Liver (tissue), 9 donors: Measurements from ENCODE around the gene RXRG. TPM values are rescaled to one million over a fixed set of nuclear protein-coding genes. Genes with fewer than 3 reads are reported as not detected.
A peak's percentile ranks its signal among the peaks of the same experiment; 100 is the strongest.

Source experiments
- DNase-seq: peaks from one replicate; pipeline ENCODE4 v3.0.0-alpha.2; 2017; ENCODE audit warnings: low spot score
- H3K27ac ChIP-seq, 2 donors: one replicate each; pipeline ENCODE4 v1.7.0; 2013; ENCODE audit warnings: inconsistent platforms in 2 of 2, low read length in 2 of 2, control low read depth in 1 of 2, low read depth in 1 of 2, mild to moderate bottlenecking in 1 of 2
- H3K27me3 ChIP-seq, 4 donors: one replicate each; pipeline versions ENCODE4 v1.6.1 to v1.7.0; 2013; ENCODE audit warnings: low read length in 3 of 4, inconsistent platforms in 1 of 4, mild to moderate bottlenecking in 1 of 4, moderate library complexity in 1 of 4; ENCODE audit not compliant: control insufficient read depth in 4 of 4, insufficient read depth in 4 of 4
- H3K36me3 ChIP-seq, 4 donors: one replicate each; pipeline versions ENCODE4 v1.6.1 to v1.7.0; 2013; ENCODE audit warnings: low read length in 3 of 4, mild to moderate bottlenecking in 3 of 4, low read depth in 1 of 4, moderate library complexity in 1 of 4; ENCODE audit not compliant: control insufficient read depth in 4 of 4, insufficient read depth in 3 of 4
- H3K4me1 ChIP-seq, 4 donors: one replicate each; pipeline versions ENCODE4 v1.6.1 to v1.7.0; 2013; ENCODE audit warnings: low read length in 3 of 4, mild to moderate bottlenecking in 3 of 4, moderate library complexity in 1 of 4; ENCODE audit not compliant: control insufficient read depth in 4 of 4, insufficient read depth in 4 of 4
- H3K4me3 ChIP-seq, 3 donors: one replicate each; pipeline versions ENCODE4 v1.6.1 to v1.7.0; 2013; ENCODE audit warnings: low read length in 3 of 3, control low read depth in 1 of 3, low read depth in 1 of 3, mild to moderate bottlenecking in 1 of 3
- H3K9ac ChIP-seq, 2 donors: one replicate each; pipeline ENCODE4 v1.7.0; 2013; ENCODE audit warnings: low read length in 2 of 2, mild to moderate bottlenecking in 2 of 2, moderate library complexity in 2 of 2, control low read depth in 1 of 2, low read depth in 1 of 2
- H3K9me3 ChIP-seq, 4 donors: one replicate each; pipeline versions ENCODE4 v1.6.1 to v1.7.0; 2013; ENCODE audit warnings: low read length in 3 of 4; ENCODE audit not compliant: control insufficient read depth in 4 of 4
- ATF3 ChIP-seq: IDR thresholded peaks from 2 replicates; pipeline ENCODE4 v1.6.1; 2016; ENCODE audit warnings: antibody characterized with exemption
- CTCF ChIP-seq: fragments of 150-350 bp; IDR thresholded peaks from 2 replicates; pipeline ENCODE4 v1.5.1; 2017; ENCODE audit warnings: improper control_type of control experiment, low read depth, low read length; ENCODE audit not compliant: missing input control
- EGR1 ChIP-seq, 2 donors: IDR thresholded peaks; 2 replicates each; pipeline ENCODE4 v1.6.1; 2016 to 2018; ENCODE audit warnings: antibody characterized with exemption in 2 of 2, low read depth in 2 of 2
- FOXA1 ChIP-seq: IDR thresholded peaks from 2 replicates; pipeline ENCODE4 v1.6.1; 2016; ENCODE audit warnings: antibody characterized with exemption
- FOXA2 ChIP-seq: IDR thresholded peaks from 2 replicates; pipeline ENCODE4 v1.6.1; 2016; ENCODE audit warnings: antibody characterized with exemption
- GABPA ChIP-seq, 2 donors: IDR thresholded peaks in 1 of 2; conservative IDR thresholded peaks in 1 of 2; 2 replicates each; pipeline ENCODE4 v1.6.1; 2016; ENCODE audit warnings: antibody characterized with exemption in 2 of 2, mild to moderate bottlenecking in 1 of 2, moderate library complexity in 1 of 2
- HNF4A ChIP-seq, 2 donors: conservative IDR thresholded peaks; 2 replicates each; pipeline ENCODE4 v1.6.1; 2016; ENCODE audit warnings: antibody characterized with exemption in 2 of 2, mild to moderate bottlenecking in 2 of 2
- HNF4G ChIP-seq: IDR thresholded peaks from 2 replicates; pipeline ENCODE4 v1.6.1; 2016; ENCODE audit warnings: antibody characterized with exemption
- JUND ChIP-seq, 2 donors: IDR thresholded peaks; 2 replicates each; pipeline ENCODE4 v1.6.1; 2016; ENCODE audit warnings: antibody characterized with exemption in 2 of 2
- MAX ChIP-seq: IDR thresholded peaks from 2 replicates; pipeline ENCODE4 v1.6.1; 2016; ENCODE audit warnings: antibody characterized with exemption
- NR2F2 ChIP-seq: IDR thresholded peaks from 2 replicates; pipeline ENCODE4 v1.6.1; 2016; ENCODE audit warnings: antibody characterized with exemption
- RAD21 ChIP-seq, 2 donors: IDR thresholded peaks; 2 replicates each; pipeline ENCODE4 v1.6.1; 2016; ENCODE audit warnings: antibody characterized with exemption in 2 of 2, mild to moderate bottlenecking in 2 of 2
- REST ChIP-seq: IDR thresholded peaks from 2 replicates; pipeline ENCODE4 v1.6.1; 2016; ENCODE audit warnings: antibody characterized with exemption, mild to moderate bottlenecking
- SP1 ChIP-seq: IDR thresholded peaks from 2 replicates; pipeline ENCODE4 v1.6.1; 2018; ENCODE audit warnings: antibody characterized with exemption, mild to moderate bottlenecking
- TAF1 ChIP-seq: conservative IDR thresholded peaks from 2 replicates; pipeline ENCODE4 v1.6.1; 2016; ENCODE audit warnings: antibody characterized with exemption, mild to moderate bottlenecking
- YY1 ChIP-seq: IDR thresholded peaks from 2 replicates; pipeline ENCODE4 v1.6.1; 2016; ENCODE audit warnings: antibody characterized with exemption, mild to moderate bottlenecking
- WGBS: extraction: QIAGEN DNeasy Blood & Tissue Kit; methylation state at CpG from one replicate; pipeline ENCODE4 v1.1.7; 2013; 5-methylcytosine and 5-hydroxymethylcytosine counted together
- polyA plus RNA-seq, 2 donors: library from polyadenylated mRNA; stranded (reverse) in 1 of 2; unstranded in 1 of 2; fragments of 200-250 nt in 1 of 2; fragments of >200 nt in 1 of 2; fragmentation: Nextera tagmentation in 1 of 2; extraction: Ambion mirVana in 1 of 2; gene quantifications; one replicate each; pipeline versions ENCODE4 v1.2.1 to v1.2.3, GENCODE V29; 2013 to 2015
- total RNA-seq, 2 donors: library from RNA; depleted of rRNA; stranded (reverse); fragments of >200 nt; gene quantifications; one replicate each; pipeline ENCODE4 v1.2.3, GENCODE V29; 2014
- donor health status: healthy.
- donor health status: healthy.
- donor health status: healthy.
- donor health status: healthy.
- donor health status: healthy.

RXRG gene
- total and polyA plus RNA-seq, 4 donors = 0.12 to 0.44 (median 0.42) TPM; not detected in 1

- DNase-seq = no peak
- H3K27me3 ChIP-seq = peaks cover 0 to 5% (median 0%) of the 10 kb centered on the region in 4 donors
- H3K9me3 ChIP-seq = no peaks in the 10 kb centered on the region
- TF ChIP-seq RAD21 (IDR thresholded peaks at IDR 0.05) (no peak), JUND (IDR thresholded peaks at IDR 0.05) (no peak), MAX (no peak), HNF4A (conservative IDR thresholded peaks at IDR 0.05) (no peak), EGR1 (IDR thresholded peaks at IDR 0.05; ENCODE audit: low read depth in 2 of 2) (no peak), HNF4G (no peak), TAF1 (no peak), FOXA2 (no peak)
- no peak overlapping the region for H3K9ac ChIP-seq
- 39% methylated on average over 5 of the region's 5 CpGs for WGBS
- no peaks in the 10 kb centered on the region for H3K36me3 ChIP-seq
- peaks cover 2 to 10% (median 6%) of the 10 kb centered on the region in 4 donors for H3K4me1 ChIP-seq
- H3K4me3 ChIP-seq = no peak overlapping the region
- H3K27ac ChIP-seq = no peak overlapping the region
Observed at GRCh38 chr1:165371588-165372225, 73.2 kb downstream of the RXRG start.

- no peaks in the 10 kb centered on the region for H3K9me3 ChIP-seq
- H3K4me1 ChIP-seq = peaks cover 0 to 8% (median 3%) of the 10 kb centered on the region in 4 donors
- no peaks in the 10 kb centered on the region for H3K27me3 ChIP-seq
- no peaks in the 10 kb centered on the region for H3K36me3 ChIP-seq
- no peak overlapping the region for H3K27ac ChIP-seq
- 23% methylated on average over 9 of the region's 9 CpGs for WGBS
- TF ChIP-seq HNF4A (conservative IDR thresholded peaks at IDR 0.05) (no peak), SP1 (no peak), CTCF (peak; percentile 74), GABPA (IDR thresholded peaks at IDR 0.05 in 1 of 2, conservative IDR thresholded peaks at IDR 0.05 in 1 of 2) (no peak), YY1 (no peak), ATF3 (no peak), RAD21 (IDR thresholded peaks at IDR 0.05) (peak; percentile 83 to 86), NR2F2 (no peak), TAF1 (no peak), FOXA1 (no peak), MAX (no peak)
- H3K9ac ChIP-seq = no peak overlapping the region
- DNase-seq = peak; percentile 61
- no peak overlapping the region for H3K4me3 ChIP-seq
Observed at GRCh38 chr1:165369255-165369848, 75.6 kb downstream of the RXRG start.

GRCh38 chr1:165367375-165367993, 77.4 kb downstream of the RXRG start:
- DNase-seq = peak; percentile 84
- 43% methylated on average over 7 of the region's 7 CpGs for WGBS
- no peaks in the 10 kb centered on the region for H3K9me3 ChIP-seq
- TF ChIP-seq NR2F2 (no peak), CTCF (peak; percentile 91), TAF1 (no peak), HNF4G (no peak), REST (no peak), ATF3 (no peak), GABPA (IDR thresholded peaks at IDR 0.05 in 1 of 2, conservative IDR thresholded peaks at IDR 0.05 in 1 of 2) (no peak), EGR1 (IDR thresholded peaks at IDR 0.05; ENCODE audit: low read depth in 2 of 2) (no peak), JUND (IDR thresholded peaks at IDR 0.05) (no peak)

More at GRCh38 chr1:165367375-165367993, 77.4 kb downstream of the RXRG start:
- no peak overlapping the region for H3K9ac ChIP-seq
- peaks cover 0 to 9% (median 4%) of the 10 kb centered on the region in 4 donors for H3K4me1 ChIP-seq
- no peak overlapping the region for H3K4me3 ChIP-seq
- no peaks in the 10 kb centered on the region for H3K27me3 ChIP-seq
- no peaks in the 10 kb centered on the region for H3K36me3 ChIP-seq
- no peak overlapping the region for H3K27ac ChIP-seq
